Measurements from ENCODE around the gene TMEM144. TPM values are rescaled to one million over a fixed set of nuclear protein-coding genes. Genes with fewer than 3 reads are reported as not detected.

The TMEM144 gene
- 7.8 TPM for polyA plus RNA-seq (ENCODE audit: insufficient read length)
- long read RNA-seq, donor 1, partial matches to known transcripts = 0 of 1 reads
- long read RNA-seq, donor 1, other reads (novel, unspliced or antisense) = 0 of 1 reads
- long read RNA-seq, donor 2 = 0 reads
- long read RNA-seq, donor 3, partial matches to known transcripts = 0 of 1 reads
- long read RNA-seq, donor 3, other reads (novel, unspliced or antisense) = 0 of 1 reads
- long read RNA-seq, donor 4 = 0 reads
- long read RNA-seq, donor 5 = 0 reads
- long read RNA-seq, donor 6, partial matches to known transcripts = 0 of 2 reads
- long read RNA-seq, donor 6, other reads (novel, unspliced or antisense) = 0 of 2 reads
- long read RNA-seq, donor 7 = 0 reads
- long read RNA-seq, donor 8, partial matches to known transcripts = 0 of 4 reads
- long read RNA-seq, donor 8, other reads (novel, unspliced or antisense) = 0 of 4 reads

- DNase-seq = peak; percentile 78
Measured at GRCh38 chr4:158209825-158210807, at the start of gene TMEM144. TMEM144 (plus strand) TSS chr4:158210486; CDS start chr4:158212668, 2,182 bp downstream.

- DNase-seq = no peak
Measured at GRCh38 chr4:158161551-158162354, 48.5 kb upstream of the TMEM144 start.

- no peak for DNase-seq
Measured at GRCh38 chr4:158162631-158163030, 47.7 kb upstream of the TMEM144 start.

- DNase-seq = no peak
Measured at GRCh38 chr4:158163941-158164767, 46.1 kb upstream of the TMEM144 start.

- DNase-seq = no peak
Measured at GRCh38 chr4:158164768-158165213, 45.5 kb upstream of the TMEM144 start.

GRCh38 chr4:158166701-158167100 is 43.6 kb upstream of the TMEM144 start:
- DNase-seq = no peak

GRCh38 chr4:158168606-158169005 is 41.7 kb upstream of the TMEM144 start:
- DNase-seq = no peak

- no peak for DNase-seq
Measured at GRCh38 chr4:158169506-158169905, 40.8 kb upstream of the TMEM144 start.

GRCh38 chr4:158169931-158170690 is 40.2 kb upstream of the TMEM144 start:
- DNase-seq = no peak

- no peak for DNase-seq
Measured at GRCh38 chr4:158170691-158171561, 39.4 kb upstream of the TMEM144 start.

GRCh38 chr4:158172261-158173258 is 37.7 kb upstream of the TMEM144 start, which contains the start of gene GASK1B:
GASK1B (minus strand) TSS chr4:158173025; CDS start chr4:158171375, 1,650 bp downstream.
- DNase-seq = no peak

GRCh38 chr4:158176108-158176507 is 34.2 kb upstream of the TMEM144 start:
- no peak for DNase-seq

- DNase-seq = no peak
Measured at GRCh38 chr4:158176776-158177175, 33.5 kb upstream of the TMEM144 start.

GRCh38 chr4:158179465-158179864 is 30.8 kb upstream of the TMEM144 start:
- no peak for DNase-seq

- no peak for DNase-seq
Measured at GRCh38 chr4:158181906-158182305, 28.4 kb upstream of the TMEM144 start.

GRCh38 chr4:158182736-158183135 is 27.6 kb upstream of the TMEM144 start:
- DNase-seq = no peak

GRCh38 chr4:158186815-158187214 is 23.5 kb upstream of the TMEM144 start:
- DNase-seq = no peak

GRCh38 chr4:158189422-158189821 is 20.9 kb upstream of the TMEM144 start:
- DNase-seq = no peak
